ENCODE data around the gene CLIP2. TPM values are rescaled to one million over a fixed set of nuclear protein-coding genes. Genes with fewer than 3 reads are reported as not detected.
A peak's percentile ranks its signal among the peaks of the same experiment; 100 is the strongest.

The CLIP2 gene
- total RNA-seq, 1 experiment from 2014 or later: 14.2 TPM

- CTCF ChIA-PET: interaction anchor here (0.6 to 1.1 kb wide), 6 partner anchors 21 to 145 kb away, joined by 3 to 10 read pairs (median 4); no protein-coding TSS in a partner anchor
- intact Hi-C loops (cut with micrococcal nuclease): no loop called here
- no peak overlapping the region for H3K27ac Mint-ChIP-seq (ENCODE audit: low read depth, unreplicated experiment)
These were observed 32.5 kb upstream of the CLIP2 start for GRCh38 chr7:74256491-74257408.

GRCh38 chr7:74258639-74259038 is 30.6 kb upstream of the CLIP2 start:
- no peak overlapping the region for H3K27ac Mint-ChIP-seq (ENCODE audit: low read depth, unreplicated experiment)
- TF ChIP-seq CTCF (IDR thresholded peaks at IDR 0.05; ENCODE audit: unreplicated experiment): no peak
- H3K36me3 Mint-ChIP-seq (ENCODE audit: insufficient read depth, unreplicated experiment): peaks cover 8% of the 10 kb centered on the region
- intact Hi-C loops (cut with micrococcal nuclease): no loop called here
- ChIA-PET POLR2A (no interaction called here), CTCF (interaction anchor here (1.0 kb wide), 1 partner anchor 9 kb away, joined by 3 read pairs; no protein-coding TSS in a partner anchor)
- DNase-seq (ENCODE audit: unreplicated experiment): no peak
- no peak overlapping the region for H3K4me3 Mint-ChIP-seq (ENCODE audit: unreplicated experiment)
- no peaks in the 10 kb centered on the region for H3K9me3 Mint-ChIP-seq (ENCODE audit: unreplicated experiment)
- no TSS peak for BruUV-seq (replicated peaks)
- no peaks in the 10 kb centered on the region for H3K27me3 Mint-ChIP-seq (ENCODE audit: insufficient read depth, unreplicated experiment)
- no peaks in the 10 kb centered on the region for H3K4me1 Mint-ChIP-seq (ENCODE audit: insufficient read depth, unreplicated experiment)

More at GRCh38 chr7:74256491-74257408, 32.5 kb upstream of the CLIP2 start:
- DNase-seq (ENCODE audit: unreplicated experiment): peak; percentile 37
- no peaks in the 10 kb centered on the region for H3K9me3 Mint-ChIP-seq (ENCODE audit: unreplicated experiment)
- H3K4me3 Mint-ChIP-seq (ENCODE audit: unreplicated experiment): peak overlapping the region; percentile 58
- no peak for TF ChIP-seq CTCF (IDR thresholded peaks at IDR 0.05; ENCODE audit: unreplicated experiment)
- H3K36me3 Mint-ChIP-seq (ENCODE audit: insufficient read depth, unreplicated experiment): peaks cover 15% of the 10 kb centered on the region
- BruUV-seq (replicated peaks): no TSS peak
- POLR2A ChIA-PET: no interaction called here
- no peaks in the 10 kb centered on the region for H3K27me3 Mint-ChIP-seq (ENCODE audit: insufficient read depth, unreplicated experiment)
- H3K4me1 Mint-ChIP-seq (ENCODE audit: insufficient read depth, unreplicated experiment): no peaks in the 10 kb centered on the region

- intact Hi-C loops (cut with micrococcal nuclease): no loop called here
- TF ChIP-seq CTCF (IDR thresholded peaks at IDR 0.05; ENCODE audit: unreplicated experiment): no peak
- ChIA-PET POLR2A (no interaction called here), CTCF (interaction anchor here (1.1 kb wide), 1 partner anchor 57 kb away, joined by 3 read pairs; no protein-coding TSS in a partner anchor)
- Mint-ChIP-seq H3K9me3 (ENCODE audit: unreplicated experiment) (no peaks in the 10 kb centered on the region), H3K27me3 (ENCODE audit: insufficient read depth, unreplicated experiment) (no peaks in the 10 kb centered on the region), H3K4me3 (ENCODE audit: unreplicated experiment) (no peak overlapping the region), H3K36me3 (ENCODE audit: insufficient read depth, unreplicated experiment) (no peaks in the 10 kb centered on the region), H3K27ac (ENCODE audit: low read depth, unreplicated experiment) (no peak overlapping the region), H3K4me1 (ENCODE audit: insufficient read depth, unreplicated experiment) (no peaks in the 10 kb centered on the region)
- BruUV-seq (replicated peaks): no TSS peak
- DNase-seq (ENCODE audit: unreplicated experiment): no peak
These were observed 26.4 kb upstream of the CLIP2 start for GRCh38 chr7:74262639-74263398.

Measured in MCF 10A (cell line).